ENCODE measurements around the gene EIF4A3.

EIF4A3 gene

GRCh38 chr17:80153004-80153403 lies 6.1 kb upstream of the EIF4A3 start (continued):
- TF ChIP-seq OSR1 (CRISPR knock-in tag; IDR thresholded peaks at IDR 0.05) (no peak), RARB (CRISPR knock-in tag; IDR thresholded peaks at IDR 0.05) (no peak)
- TF ChIP-seq, protein P1, sequence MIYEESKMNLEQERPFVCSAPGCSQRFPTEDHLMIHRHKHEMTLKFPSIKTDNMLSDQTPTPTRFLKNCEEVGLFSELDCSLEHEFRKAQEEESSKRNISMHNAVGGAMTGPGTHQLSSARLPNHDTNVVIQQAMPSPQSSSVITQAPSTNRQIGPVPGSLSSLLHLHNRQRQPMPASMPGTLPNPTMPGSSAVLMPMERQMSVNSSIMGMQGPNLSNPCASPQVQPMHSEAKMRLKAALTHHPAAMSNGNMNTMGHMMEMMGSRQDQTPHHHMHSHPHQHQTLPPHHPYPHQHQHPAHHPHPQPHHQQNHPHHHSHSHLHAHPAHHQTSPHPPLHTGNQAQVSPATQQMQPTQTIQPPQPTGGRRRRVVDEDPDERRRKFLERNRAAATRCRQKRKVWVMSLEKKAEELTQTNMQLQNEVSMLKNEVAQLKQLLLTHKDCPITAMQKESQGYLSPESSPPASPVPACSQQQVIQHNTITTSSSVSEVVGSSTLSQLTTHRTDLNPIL (CRISPR knock-in tag; IDR thresholded peaks at IDR 0.05; ENCODE audit: low read depth) = no peak

DNA sequence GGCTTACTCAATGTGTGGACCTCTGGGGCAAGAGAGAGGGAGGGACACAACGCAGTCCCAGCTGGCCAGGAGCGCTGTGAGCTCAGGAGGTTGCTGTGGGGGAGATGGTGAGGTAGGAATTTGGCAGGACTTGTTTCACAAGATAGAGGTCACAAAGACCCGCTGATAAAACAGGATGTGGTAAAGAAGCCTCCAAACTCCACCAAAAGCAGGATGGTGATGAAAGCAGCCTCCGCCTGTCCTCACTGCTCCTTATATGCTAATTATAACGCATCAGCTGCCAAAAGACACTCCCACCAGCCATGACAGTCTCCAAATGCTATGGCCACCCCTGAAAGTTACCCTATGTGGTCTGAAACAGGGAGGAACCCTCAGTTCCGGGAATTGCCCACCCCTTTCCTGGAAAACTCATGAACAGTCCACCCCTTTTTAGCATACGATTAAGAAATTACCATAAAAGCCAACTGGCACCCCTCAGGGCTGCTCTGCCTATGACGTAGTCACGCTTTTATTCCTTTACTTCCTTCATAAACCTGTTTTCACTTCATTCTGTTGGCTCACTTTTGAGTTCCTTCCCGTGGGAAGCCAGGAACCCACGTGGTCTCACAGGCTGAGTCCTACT lies 5.3 kb upstream of the EIF4A3 start:
- no peak for TF ChIP-seq PATZ1 (CRISPR knock-in tag; IDR thresholded peaks at IDR 0.05; ENCODE audit: borderline replicate concordance)
- no peak for TF ChIP-seq ZNF8 (CRISPR knock-in tag; IDR thresholded peaks at IDR 0.05)
- no peak for ATAC-seq

DNA sequence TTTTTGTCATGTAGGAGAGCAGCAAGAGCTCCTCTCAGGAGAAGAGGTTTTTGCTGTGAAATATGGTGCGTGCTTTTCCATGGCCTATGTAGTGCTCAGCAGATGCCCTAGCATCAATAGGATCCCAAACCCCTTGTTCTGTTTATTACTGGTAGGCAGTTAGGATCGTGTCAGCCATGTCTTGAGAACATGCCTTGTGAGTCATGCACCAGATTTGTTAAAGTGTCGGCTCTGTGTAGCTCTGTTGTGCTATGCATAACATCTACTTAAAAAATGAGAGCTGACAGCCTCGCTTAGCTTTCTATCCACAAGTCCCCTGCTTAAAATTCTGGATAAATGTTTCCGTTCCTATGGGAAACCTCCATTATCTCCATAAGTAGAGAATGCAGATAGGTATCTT lies 4.4 kb upstream of the EIF4A3 start:
- ATAC-seq = peak; percentile 20
- no peak for TF ChIP-seq RARB (CRISPR knock-in tag; IDR thresholded peaks at IDR 0.05)
- TF ChIP-seq TOX (CRISPR knock-in tag; IDR thresholded peaks at IDR 0.05; ENCODE audit: borderline replicate concordance) = no peak
- no peak for TF ChIP-seq ZNF70 (CRISPR knock-in tag; IDR thresholded peaks at IDR 0.05)
- no peak for TF ChIP-seq CSDC2 (CRISPR knock-in tag; IDR thresholded peaks at IDR 0.05)
- TF ChIP-seq ZFP30 (CRISPR knock-in tag; IDR thresholded peaks at IDR 0.05) = no peak
- TF ChIP-seq GLIS3 (CRISPR knock-in tag; IDR thresholded peaks at IDR 0.05) = no peak
- TF ChIP-seq OSR1 (CRISPR knock-in tag; IDR thresholded peaks at IDR 0.05) = no peak
- TF ChIP-seq, protein P2, sequence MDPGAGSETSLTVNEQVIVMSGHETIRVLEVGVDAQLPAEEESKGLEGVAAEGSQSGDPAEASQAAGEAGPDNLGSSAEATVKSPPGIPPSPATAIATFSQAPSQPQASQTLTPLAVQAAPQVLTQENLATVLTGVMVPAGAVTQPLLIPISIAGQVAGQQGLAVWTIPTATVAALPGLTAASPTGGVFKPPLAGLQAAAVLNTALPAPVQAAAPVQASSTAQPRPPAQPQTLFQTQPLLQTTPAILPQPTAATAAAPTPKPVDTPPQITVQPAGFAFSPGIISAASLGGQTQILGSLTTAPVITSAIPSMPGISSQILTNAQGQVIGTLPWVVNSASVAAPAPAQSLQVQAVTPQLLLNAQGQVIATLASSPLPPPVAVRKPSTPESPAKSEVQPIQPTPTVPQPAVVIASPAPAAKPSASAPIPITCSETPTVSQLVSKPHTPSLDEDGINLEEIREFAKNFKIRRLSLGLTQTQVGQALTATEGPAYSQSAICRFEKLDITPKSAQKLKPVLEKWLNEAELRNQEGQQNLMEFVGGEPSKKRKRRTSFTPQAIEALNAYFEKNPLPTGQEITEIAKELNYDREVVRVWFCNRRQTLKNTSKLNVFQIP (CRISPR knock-in tag; IDR thresholded peaks at IDR 0.05; ENCODE audit: borderline replicate concordance, low read depth) = no peak
- no peak for TF ChIP-seq PATZ1 (CRISPR knock-in tag; IDR thresholded peaks at IDR 0.05; ENCODE audit: borderline replicate concordance)
- no peak for TF ChIP-seq CSRNP3 (CRISPR knock-in tag; IDR thresholded peaks at IDR 0.05)
- no peak for TF ChIP-seq ISL1 (CRISPR knock-in tag; IDR thresholded peaks at IDR 0.05)
- no peak for TF ChIP-seq TCF4 (CRISPR knock-in tag; IDR thresholded peaks at IDR 0.05; ENCODE audit: borderline replicate concordance)
- TF ChIP-seq ESRRG (CRISPR knock-in tag; IDR thresholded peaks at IDR 0.05) = no peak
- no peak for TF ChIP-seq ARNTL (CRISPR knock-in tag; IDR thresholded peaks at IDR 0.05; ENCODE audit: borderline replicate concordance, low read depth)
- no peak for TF ChIP-seq SNAI2 (CRISPR knock-in tag; IDR thresholded peaks at IDR 0.05)
- TF ChIP-seq, protein P1 (CRISPR knock-in tag; IDR thresholded peaks at IDR 0.05; ENCODE audit: low read depth) = no peak
- no peak for TF ChIP-seq PPARA (CRISPR knock-in tag; IDR thresholded peaks at IDR 0.05; ENCODE audit: borderline replicate concordance)
- no peak for TF ChIP-seq ZFP3 (CRISPR knock-in tag; IDR thresholded peaks at IDR 0.05)
- TF ChIP-seq TSHZ2 (CRISPR knock-in tag; IDR thresholded peaks at IDR 0.05) = no peak

Measured in SK-N-SH treated with all-trans-retinoic acid at 6 μM for 48 hours (cell line).